PC-3 (cell line): ENCODE results near the gene PCDHGB3. TPM values are rescaled to one million over a fixed set of nuclear protein-coding genes. Genes with fewer than 3 reads are reported as not detected.
"Not testable (repeated sequence)": the region's sequence is repeated elsewhere in the genome, so short reads cannot be mapped to it uniquely, and the experiment has no call there.

Source experiments
- ATAC-seq: fragments of 200-7000 bp; cut with Tn5 transposase; 2 replicates; pipeline ENCODE4 v1.9.1; 2020; ENCODE audit warnings: mild to moderate bottlenecking, moderate library complexity
- BruUV-seq: library from RNA; stranded (reverse); fragments of 400-500 nt; replicated peaks from 2 replicates; lab custom pipeline; 2021; lab: Mats Ljungman, UMichigan
- CTCF ChIA-PET: fragments of 300-600 bp; sonication (Branson Sonifier 250); formaldehyde crosslinking; loops from one replicate; lab custom pipeline; 2022; ENCODE audit warnings: antibody characterized with exemption; lab: Charles Lee
- POLR2A ChIA-PET: fragments of 300-600 bp; sonication (Branson Sonifier 250); formaldehyde crosslinking; loops from one replicate; lab custom pipeline; 2022; ENCODE audit warnings: antibody characterized with exemption; ENCODE audit not compliant: unreplicated experiment; lab: Charles Lee
- DNase-seq: peaks from one replicate; pipeline ENCODE4 v3.0.0-alpha.2; 2015
- H2AFZ ChIP-seq: fragments of 300-600 bp; sonication (generic); 2 replicates; pipeline ENCODE4 v1.6.0; 2016; ENCODE audit warnings: antibody characterized with exemption, low read length
- H3F3A ChIP-seq: fragments of 300-600 bp; sonication (generic); one replicate; pipeline ENCODE4 v1.6.0; 2017; ENCODE audit warnings: antibody characterized with exemption, low read length, control low read depth, mild to moderate bottlenecking; ENCODE audit not compliant: unreplicated experiment
- H3K27ac ChIP-seq: fragments of 300-600 bp; sonication (generic); 2 replicates; pipeline ENCODE4 v1.5.1; 2016; ENCODE audit warnings: mild to moderate bottlenecking, low read length
- H3K27me3 ChIP-seq: fragments of 300-600 bp; sonication (generic); 2 replicates; pipeline ENCODE4 v1.6.1; 2016; ENCODE audit warnings: low read length, mixed read lengths
- H3K36me3 ChIP-seq: fragments of 300-600 bp; sonication (generic); 2 replicates; pipeline ENCODE4 v1.6.1; 2016; ENCODE audit warnings: low read depth, mixed run types, low read length, mixed read lengths
- H3K4me1 ChIP-seq: fragments of 300-600 bp; sonication (generic); 2 replicates; pipeline ENCODE4 v1.5.1; 2016; ENCODE audit warnings: low read length; ENCODE audit not compliant: insufficient read depth
- H3K4me2 ChIP-seq: fragments of 300-600 bp; sonication (generic); 2 replicates; pipeline ENCODE4 v1.6.0; 2016; ENCODE audit warnings: low read length
- H3K4me3 ChIP-seq: fragments of 300-600 bp; sonication (generic); 2 replicates; pipeline ENCODE4 v1.5.1; 2016; ENCODE audit warnings: mild to moderate bottlenecking, low read length, mixed read lengths
- H3K79me2 ChIP-seq: fragments of 300-600 bp; sonication (generic); 2 replicates; pipeline ENCODE4 v1.6.1; 2017; ENCODE audit warnings: low read length, mixed read lengths
- H3K9ac ChIP-seq: fragments of 300-600 bp; sonication (generic); 2 replicates; pipeline ENCODE4 v1.6.0; 2016; ENCODE audit warnings: mild to moderate bottlenecking, low read length
- H3K9me2 ChIP-seq: fragments of 300-600 bp; sonication (generic); replicated peaks from 2 replicates; pipeline ENCODE4 v1.6.1; 2016; ENCODE audit warnings: mixed run types, low read length, mixed read lengths
- H3K9me3 ChIP-seq: fragments of 300-600 bp; sonication (generic); 2 replicates; pipeline ENCODE4 v1.6.1; 2016; ENCODE audit warnings: low read length, mixed read lengths
- H4K20me1 ChIP-seq: fragments of 300-600 bp; sonication (generic); 2 replicates; pipeline ENCODE4 v1.6.1; 2016; ENCODE audit warnings: low read length, mixed read lengths
- EZH2 ChIP-seq: fragments of 300-600 bp; sonication (generic); IDR thresholded peaks from one replicate; pipeline ENCODE4 v1.6.1; 2017; ENCODE audit warnings: antibody characterized with exemption, mild to moderate bottlenecking, low read length; ENCODE audit not compliant: unreplicated experiment
- EZH2phosphoT487 ChIP-seq: fragments of 300-600 bp; sonication (generic); IDR thresholded peaks from 2 replicates; pipeline ENCODE4 v1.6.1; 2018; ENCODE audit warnings: mild to moderate bottlenecking, antibody characterized with exemption, low read length, borderline replicate concordance
- intact Hi-C: fragments of 100-400 bp; cut with micrococcal nuclease; formaldehyde crosslinking; loops from 2 replicates; pipeline ENCODE4 v1.9.0; 2023
- total RNA-seq: library from RNA; depleted of rRNA; stranded (reverse); fragments of >200 nt; gene quantifications from 2 replicates; pipeline ENCODE4 v1.2.3, GENCODE V29; 2014
- TF ChIP-seq, protein P1 (sequence below): fragments of 300-600 bp; sonication (generic); conservative IDR thresholded peaks from 2 replicates; pipeline ENCODE4 v1.5.1; 2017; ENCODE audit warnings: antibody characterized with exemption, low read depth, mild to moderate bottlenecking, low read length

Gene PCDHGB3
- total RNA-seq, 1 experiment from 2014 or later = 1.3 TPM

DNA sequence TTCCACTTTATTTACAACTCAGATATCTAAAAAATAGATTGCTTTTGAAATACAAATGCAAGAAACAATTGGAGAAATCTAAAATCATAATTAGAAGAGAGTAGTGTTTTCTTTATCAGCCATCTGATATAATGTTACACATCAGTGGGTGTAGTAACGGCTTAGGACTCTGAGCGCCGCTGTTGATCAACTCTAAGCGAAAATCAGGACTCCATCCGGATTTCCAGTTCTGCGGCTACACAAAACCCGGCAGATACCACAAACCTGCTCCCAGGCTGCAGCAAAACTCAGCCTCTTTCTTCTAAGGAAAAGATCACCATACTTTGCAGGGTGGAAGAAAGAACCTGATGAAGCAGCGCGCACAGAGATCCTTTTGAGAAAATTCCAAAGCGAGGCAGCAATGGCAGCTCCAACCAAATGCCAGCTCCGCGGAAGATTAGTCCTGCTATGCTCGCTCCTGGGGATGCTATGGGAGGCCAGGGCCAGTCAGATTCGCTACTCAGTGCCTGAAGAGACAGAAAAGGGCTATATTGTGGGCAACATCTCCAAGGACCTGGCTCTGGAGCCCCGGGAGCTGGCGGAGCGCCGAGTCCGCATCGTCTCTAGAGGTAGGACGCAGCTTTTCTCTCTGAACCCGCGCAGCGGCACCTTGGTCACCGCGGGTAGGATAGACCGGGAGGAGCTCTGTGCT lies 32.7 kb downstream of the PCDHGB3 start, which contains the start of gene PCDHGA9:
TSS of gene PCDHGA9 (plus strand) at position 226 of the 691 bp plus-strand sequence. CDS start at position 401, 175 bp downstream.
- Histone ChIP-seq H3K4me2 (no peak within 1 kb of the TSS), H3K79me2 (no peaks in the 10 kb centered on the region), H3K9ac (no peak within 1 kb of the TSS), H3F3A (no peaks in the 10 kb centered on the region), H4K20me1 (no peaks in the 10 kb centered on the region), H3K9me3 (peaks cover 14% of the 10 kb centered on the region; the same call in 1 of the 2 replicates), H3K4me1 (no peaks in the 10 kb centered on the region), H3K27me3 (no peaks in the 10 kb centered on the region), H3K27ac (no peak within 1 kb of the TSS), H3K36me3 (peaks cover 9% of the 10 kb centered on the region; the same call in 1 of the 2 replicates), H3K4me3 (no peak within 1 kb of the TSS), H2AFZ (no peak within 1 kb of the TSS), H3K9me2 (no peaks in the 10 kb centered on the region)
- no peak for ATAC-seq
- no peak for DNase-seq
- TF ChIP-seq EZH2phosphoT487 = no peak
- no peak for TF ChIP-seq EZH2
- TF ChIP-seq, protein P1, sequence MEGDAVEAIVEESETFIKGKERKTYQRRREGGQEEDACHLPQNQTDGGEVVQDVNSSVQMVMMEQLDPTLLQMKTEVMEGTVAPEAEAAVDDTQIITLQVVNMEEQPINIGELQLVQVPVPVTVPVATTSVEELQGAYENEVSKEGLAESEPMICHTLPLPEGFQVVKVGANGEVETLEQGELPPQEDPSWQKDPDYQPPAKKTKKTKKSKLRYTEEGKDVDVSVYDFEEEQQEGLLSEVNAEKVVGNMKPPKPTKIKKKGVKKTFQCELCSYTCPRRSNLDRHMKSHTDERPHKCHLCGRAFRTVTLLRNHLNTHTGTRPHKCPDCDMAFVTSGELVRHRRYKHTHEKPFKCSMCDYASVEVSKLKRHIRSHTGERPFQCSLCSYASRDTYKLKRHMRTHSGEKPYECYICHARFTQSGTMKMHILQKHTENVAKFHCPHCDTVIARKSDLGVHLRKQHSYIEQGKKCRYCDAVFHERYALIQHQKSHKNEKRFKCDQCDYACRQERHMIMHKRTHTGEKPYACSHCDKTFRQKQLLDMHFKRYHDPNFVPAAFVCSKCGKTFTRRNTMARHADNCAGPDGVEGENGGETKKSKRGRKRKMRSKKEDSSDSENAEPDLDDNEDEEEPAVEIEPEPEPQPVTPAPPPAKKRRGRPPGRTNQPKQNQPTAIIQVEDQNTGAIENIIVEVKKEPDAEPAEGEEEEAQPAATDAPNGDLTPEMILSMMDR = no peak
- ChIA-PET CTCF (no interaction called here), POLR2A (no interaction called here)
- intact Hi-C loops = no loop called here
- BruUV-seq = no TSS peak

DNA sequence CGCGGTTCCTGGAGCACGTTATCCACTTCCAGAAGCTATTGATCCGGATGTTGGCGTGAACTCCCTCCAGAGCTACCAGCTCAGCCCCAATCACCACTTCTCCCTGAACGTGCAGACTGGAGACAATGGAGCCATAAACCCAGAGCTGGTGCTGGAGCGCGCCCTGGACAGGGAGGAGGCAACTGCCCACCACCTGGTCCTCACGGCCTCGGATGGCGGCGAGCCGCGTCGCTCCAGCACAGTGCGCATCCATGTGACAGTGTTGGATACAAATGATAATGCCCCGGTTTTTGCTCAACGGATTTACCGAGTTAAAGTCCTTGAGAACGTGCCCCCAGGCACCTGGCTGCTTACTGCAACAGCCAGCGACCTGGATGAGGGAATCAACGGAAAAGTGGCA lies 33.3 kb downstream of the PCDHGB3 start:
- Histone ChIP-seq H3K36me3 (peaks cover 9% of the 10 kb centered on the region; the same call in 1 of the 2 replicates), H3K27me3 (no peaks in the 10 kb centered on the region), H3K4me2 (no peak overlapping the region), H2AFZ (no peak overlapping the region), H3K9me3 (peaks cover 14% of the 10 kb centered on the region; the same call in 1 of the 2 replicates), H3K4me3 (no peak overlapping the region), H3K79me2 (no peaks in the 10 kb centered on the region), H4K20me1 (no peaks in the 10 kb centered on the region), H3F3A (no peaks in the 10 kb centered on the region), H3K27ac (no peak overlapping the region), H3K4me1 (no peaks in the 10 kb centered on the region), H3K9ac (no peak overlapping the region), H3K9me2 (no peaks in the 10 kb centered on the region)
- DNase-seq = no peak
- ChIA-PET POLR2A (no interaction called here), CTCF (no interaction called here)
- intact Hi-C loops = no loop called here
- TF ChIP-seq EZH2phosphoT487 = no peak
- TF ChIP-seq EZH2 = no peak
- TF ChIP-seq, protein P1 = no peak
- no peak for ATAC-seq
- BruUV-seq = no TSS peak

DNA sequence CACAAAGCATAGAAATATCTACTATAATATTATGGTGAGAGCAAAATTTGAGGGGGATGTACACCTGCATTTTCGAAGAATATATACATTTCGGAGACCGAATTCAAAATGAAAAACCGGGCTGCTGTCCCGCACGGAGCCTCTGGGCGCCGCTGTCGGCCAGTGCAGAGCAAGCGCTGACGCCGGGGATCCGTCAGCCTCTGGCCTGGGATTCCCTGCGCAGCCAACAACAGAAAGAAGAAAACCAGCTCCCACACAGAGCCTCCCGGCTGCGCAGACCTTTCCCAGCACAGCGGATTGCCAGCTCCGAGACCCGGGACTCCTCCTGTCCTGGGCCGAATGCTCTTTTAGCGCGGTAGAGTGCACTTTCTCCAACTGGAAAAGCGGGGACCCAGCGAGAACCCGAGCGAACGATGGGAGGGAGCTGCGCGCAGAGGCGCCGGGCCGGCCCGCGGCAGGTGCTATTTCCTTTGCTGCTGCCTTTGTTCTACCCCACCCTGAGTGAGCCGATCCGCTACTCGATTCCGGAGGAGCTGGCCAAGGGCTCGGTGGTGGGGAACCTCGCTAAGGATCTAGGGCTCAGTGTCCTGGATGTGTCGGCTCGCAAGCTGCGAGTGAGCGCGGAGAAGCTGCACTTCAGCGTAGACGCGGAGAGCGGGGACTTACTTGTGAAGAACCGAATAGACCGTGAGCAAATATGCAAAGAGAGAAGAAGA lies 37.9 kb downstream of the PCDHGB3 start, which contains the start of gene PCDHGB6:
TSS of gene PCDHGB6 (plus strand) at position 232 of the 716 bp plus-strand sequence. CDS start at position 414, 182 bp downstream.
- BruUV-seq, ATAC-seq, H4K20me1 ChIP-seq, CTCF ChIA-PET, H3F3A ChIP-seq, H3K27ac ChIP-seq, DNase-seq, H3K79me2 ChIP-seq, H3K36me3 ChIP-seq, POLR2A ChIA-PET, H3K9me2 ChIP-seq, intact Hi-C loops, H3K9ac ChIP-seq, H3K4me2 ChIP-seq, H3K4me1 ChIP-seq, H3K27me3 ChIP-seq, H2AFZ ChIP-seq, H3K4me3 ChIP-seq: not testable (repeated sequence)
- H3K9me3 ChIP-seq = 0 out of 2 replicates have a peak, but pooled peaks cover 11% of the 10 kb centered on the region
